ENCODE measurements around the gene CLTA.

GRCh38 chr9:36165826-36166167 lies 24.9 kb upstream of the CLTA start:
- TF ChIP-seq CTCF (IDR thresholded peaks at IDR 0.05) (no peak), EZH2 (IDR thresholded peaks at IDR 0.05) (no peak), EZH2phosphoT487 (IDR thresholded peaks at IDR 0.05) (no peak)
